ENCODE measurements around the gene SGMS1. TPM values are rescaled to one million over a fixed set of nuclear protein-coding genes. Genes with fewer than 3 reads are reported as not detected.
"Not testable (repeated sequence)": the region's sequence is repeated elsewhere in the genome, so short reads cannot be mapped to it uniquely, and the experiment has no call there.

The SGMS1 gene
- polyA plus RNA-seq, 1 of the 3 experiments (the other 2 are of a cell fraction) = 6.3 TPM

- 90% methylated on average over 5 of the region's 5 CpGs for WGBS (ENCODE audit: low lambda C conversion rate)
- H3K79me2 ChIP-seq (ENCODE audit: insufficient read depth) = no peaks in the 10 kb centered on the region; the same call in 1 of the 2 replicates
- no peak overlapping the region for H2AFZ ChIP-seq (ENCODE audit: low read depth)
- no peak overlapping the region for H3K4me3 ChIP-seq (ENCODE audit: low read depth in 2 of 2, low read length in 1 of 2)
- no peaks in the 10 kb centered on the region for H3K27me3 ChIP-seq (ENCODE audit: insufficient read depth)
- POLR2A ChIA-PET = no interaction called here
- no peak overlapping the region for H3K27ac ChIP-seq (ENCODE audit: low read depth in 2 of 2, low read length in 1 of 2)
- H3K9me2 ChIP-seq = no peaks in the 10 kb centered on the region
- no peak for TF ChIP-seq RCOR1 (IDR thresholded peaks at IDR 0.05; ENCODE audit: low read length)
- no peak for TF ChIP-seq NFIC (IDR thresholded peaks at IDR 0.05; ENCODE audit: borderline replicate concordance)
- TF ChIP-seq POLR2AphosphoS5 (IDR thresholded peaks at IDR 0.05; ENCODE audit: low read depth, low read length) = no peak
- no peak for TF ChIP-seq FOSL2 (IDR thresholded peaks at IDR 0.05; ENCODE audit: borderline replicate concordance, low read depth)
- TF ChIP-seq SIN3A (IDR thresholded peaks at IDR 0.05; ENCODE audit: borderline replicate concordance, low read depth, low read length) = no peak
- TF ChIP-seq, protein P1, sequence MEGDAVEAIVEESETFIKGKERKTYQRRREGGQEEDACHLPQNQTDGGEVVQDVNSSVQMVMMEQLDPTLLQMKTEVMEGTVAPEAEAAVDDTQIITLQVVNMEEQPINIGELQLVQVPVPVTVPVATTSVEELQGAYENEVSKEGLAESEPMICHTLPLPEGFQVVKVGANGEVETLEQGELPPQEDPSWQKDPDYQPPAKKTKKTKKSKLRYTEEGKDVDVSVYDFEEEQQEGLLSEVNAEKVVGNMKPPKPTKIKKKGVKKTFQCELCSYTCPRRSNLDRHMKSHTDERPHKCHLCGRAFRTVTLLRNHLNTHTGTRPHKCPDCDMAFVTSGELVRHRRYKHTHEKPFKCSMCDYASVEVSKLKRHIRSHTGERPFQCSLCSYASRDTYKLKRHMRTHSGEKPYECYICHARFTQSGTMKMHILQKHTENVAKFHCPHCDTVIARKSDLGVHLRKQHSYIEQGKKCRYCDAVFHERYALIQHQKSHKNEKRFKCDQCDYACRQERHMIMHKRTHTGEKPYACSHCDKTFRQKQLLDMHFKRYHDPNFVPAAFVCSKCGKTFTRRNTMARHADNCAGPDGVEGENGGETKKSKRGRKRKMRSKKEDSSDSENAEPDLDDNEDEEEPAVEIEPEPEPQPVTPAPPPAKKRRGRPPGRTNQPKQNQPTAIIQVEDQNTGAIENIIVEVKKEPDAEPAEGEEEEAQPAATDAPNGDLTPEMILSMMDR (IDR thresholded peaks at IDR 0.05) = no peak
- no peak for TF ChIP-seq ELF1 (IDR thresholded peaks at IDR 0.05)
- no peak for TF ChIP-seq TAF1 (IDR thresholded peaks at IDR 0.05; ENCODE audit: borderline replicate concordance, low read depth, low read length)
- TF ChIP-seq CHD2 (IDR thresholded peaks at IDR 0.05; ENCODE audit: low read length, partially characterized antibody) = no peak
- TF ChIP-seq, protein P2, sequence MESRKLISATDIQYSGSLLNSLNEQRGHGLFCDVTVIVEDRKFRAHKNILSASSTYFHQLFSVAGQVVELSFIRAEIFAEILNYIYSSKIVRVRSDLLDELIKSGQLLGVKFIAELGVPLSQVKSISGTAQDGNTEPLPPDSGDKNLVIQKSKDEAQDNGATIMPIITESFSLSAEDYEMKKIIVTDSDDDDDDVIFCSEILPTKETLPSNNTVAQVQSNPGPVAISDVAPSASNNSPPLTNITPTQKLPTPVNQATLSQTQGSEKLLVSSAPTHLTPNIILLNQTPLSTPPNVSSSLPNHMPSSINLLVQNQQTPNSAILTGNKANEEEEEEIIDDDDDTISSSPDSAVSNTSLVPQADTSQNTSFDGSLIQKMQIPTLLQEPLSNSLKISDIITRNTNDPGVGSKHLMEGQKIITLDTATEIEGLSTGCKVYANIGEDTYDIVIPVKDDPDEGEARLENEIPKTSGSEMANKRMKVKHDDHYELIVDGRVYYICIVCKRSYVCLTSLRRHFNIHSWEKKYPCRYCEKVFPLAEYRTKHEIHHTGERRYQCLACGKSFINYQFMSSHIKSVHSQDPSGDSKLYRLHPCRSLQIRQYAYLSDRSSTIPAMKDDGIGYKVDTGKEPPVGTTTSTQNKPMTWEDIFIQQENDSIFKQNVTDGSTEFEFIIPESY (IDR thresholded peaks at IDR 0.05; ENCODE audit: borderline replicate concordance, low read depth) = no peak
- TF ChIP-seq, protein P3, sequence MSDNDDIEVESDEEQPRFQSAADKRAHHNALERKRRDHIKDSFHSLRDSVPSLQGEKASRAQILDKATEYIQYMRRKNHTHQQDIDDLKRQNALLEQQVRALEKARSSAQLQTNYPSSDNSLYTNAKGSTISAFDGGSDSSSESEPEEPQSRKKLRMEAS (IDR thresholded peaks at IDR 0.05; ENCODE audit: low read depth) = no peak
- TF ChIP-seq, protein P4, sequence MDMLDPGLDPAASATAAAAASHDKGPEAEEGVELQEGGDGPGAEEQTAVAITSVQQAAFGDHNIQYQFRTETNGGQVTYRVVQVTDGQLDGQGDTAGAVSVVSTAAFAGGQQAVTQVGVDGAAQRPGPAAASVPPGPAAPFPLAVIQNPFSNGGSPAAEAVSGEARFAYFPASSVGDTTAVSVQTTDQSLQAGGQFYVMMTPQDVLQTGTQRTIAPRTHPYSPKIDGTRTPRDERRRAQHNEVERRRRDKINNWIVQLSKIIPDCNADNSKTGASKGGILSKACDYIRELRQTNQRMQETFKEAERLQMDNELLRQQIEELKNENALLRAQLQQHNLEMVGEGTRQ (IDR thresholded peaks at IDR 0.05; ENCODE audit: borderline replicate concordance, low read depth, low read length) = no peak
- TF ChIP-seq EZH2phosphoT487 (IDR thresholded peaks at IDR 0.05; ENCODE audit: borderline replicate concordance, low read depth) = no peak
- no peak for TF ChIP-seq MEF2A (IDR thresholded peaks at IDR 0.05; ENCODE audit: borderline replicate concordance, low read depth)
- TF ChIP-seq MXI1 (IDR thresholded peaks at IDR 0.05; ENCODE audit: low read depth, low read length) = no peak
- TF ChIP-seq EP300 (IDR thresholded peaks at IDR 0.05; ENCODE audit: borderline replicate concordance in 1 of 2, low read depth in 1 of 2, low read length in 1 of 2) = no peak
- no peak for TF ChIP-seq RFX5 (IDR thresholded peaks at IDR 0.05; ENCODE audit: low read length)
- TF ChIP-seq RAD21 (IDR thresholded peaks at IDR 0.05; ENCODE audit: low read length) = no peak
- TF ChIP-seq RXRA (IDR thresholded peaks at IDR 0.05; ENCODE audit: borderline replicate concordance, low read depth) = no peak
- TF ChIP-seq TCF12 (IDR thresholded peaks at IDR 0.05) = no peak
- no peak overlapping the region for H3K9ac ChIP-seq
- CTCF ChIA-PET = no interaction called here
- H3K36me3 ChIP-seq (replicated peaks in 1 of 2; ENCODE audit: control insufficient read depth in 1 of 2, insufficient read depth in 2 of 2, low read length in 1 of 2) = no peaks in the 10 kb centered on the region
- H3F3A ChIP-seq (replicated peaks; ENCODE audit: insufficient read depth) = peaks cover under 1% of the 10 kb centered on the region
- no peaks in the 10 kb centered on the region for H3K4me1 ChIP-seq (ENCODE audit: control insufficient read depth in 1 of 2, insufficient read depth in 2 of 2, low read depth in 1 of 2, low read length in 1 of 2)
- DNase-seq = no peak
- no peak overlapping the region for H3K4me2 ChIP-seq
- no peaks in the 10 kb centered on the region for H4K20me1 ChIP-seq (ENCODE audit: insufficient read depth)
- H3K9me3 ChIP-seq = no peaks in the 10 kb centered on the region
Observed at GRCh38 chr10:50490241-50490640, 133.5 kb downstream of the SGMS1 start.

- WGBS (ENCODE audit: low lambda C conversion rate) = 0% methylated on average over 1 of the region's 1 CpG
- H3K4me2 ChIP-seq; H3K9me2 ChIP-seq; H3K27me3 ChIP-seq (ENCODE audit: insufficient read depth); POLR2A ChIA-PET; CTCF ChIA-PET; H2AFZ ChIP-seq (ENCODE audit: low read depth); H4K20me1 ChIP-seq (ENCODE audit: insufficient read depth); H3K27ac ChIP-seq (ENCODE audit: low read depth in 2 of 2, low read length in 1 of 2); H3K79me2 ChIP-seq (ENCODE audit: insufficient read depth); H3K4me1 ChIP-seq (ENCODE audit: control insufficient read depth in 1 of 2, insufficient read depth in 2 of 2, low read depth in 1 of 2, low read length in 1 of 2); H3K36me3 ChIP-seq (replicated peaks in 1 of 2; ENCODE audit: control insufficient read depth in 1 of 2, insufficient read depth in 2 of 2, low read length in 1 of 2); H3K9ac ChIP-seq; DNase-seq; H3F3A ChIP-seq (replicated peaks; ENCODE audit: insufficient read depth); H3K4me3 ChIP-seq (ENCODE audit: low read depth in 2 of 2, low read length in 1 of 2): not testable (repeated sequence)
- H3K9me3 ChIP-seq = peaks cover 18% of the 10 kb centered on the region; the same call in 1 of the 2 replicates
Observed at GRCh38 chr10:50484550-50484949, 139.2 kb downstream of the SGMS1 start.
